Left ventricle myocardium inferior (tissue), 1 donor: Measurements from ENCODE around the gene KLHL35. TPM values are rescaled to one million over a fixed set of nuclear protein-coding genes. Genes with fewer than 3 reads are reported as not detected.

Experiments
- DNase-seq: peaks from one replicate; pipeline ENCODE4 v3.0.0-alpha.2; 2020
- H3K27ac ChIP-seq: fragments of 200-600 bp; replicated peaks from 2 replicates; pipeline ENCODE4 v1.8.0; 2021
- H3K27me3 ChIP-seq: fragments of 200-600 bp; 2 replicates; pipeline ENCODE4 v1.8.0; 2021; ENCODE audit warnings: low read depth
- H3K36me3 ChIP-seq: fragments of 200-600 bp; 2 replicates; pipeline ENCODE4 v1.8.0; 2021
- H3K4me1 ChIP-seq: fragments of 200-600 bp; 2 replicates; pipeline ENCODE4 v1.8.0; 2021
- H3K4me3 ChIP-seq: fragments of 200-600 bp; 2 replicates; pipeline ENCODE4 v1.8.0; 2021; ENCODE audit warnings: mild to moderate bottlenecking, moderate library complexity
- H3K9me3 ChIP-seq: fragments of 200-600 bp; replicated peaks from 2 replicates; pipeline ENCODE4 v1.8.0; 2021
- CTCF ChIP-seq: fragments of 200-600 bp; IDR thresholded peaks from 2 replicates; pipeline ENCODE4 v1.8.0; 2021; ENCODE audit warnings: antibody characterized with exemption, mild to moderate bottlenecking, borderline replicate concordance
- intact Hi-C: fragments of 100-400 bp; cut with micrococcal nuclease; formaldehyde crosslinking; loops from one replicate; pipeline ENCODE4 v1.11.0; 2022
- total RNA-seq: library from RNA; stranded (reverse); fragmentation: NEBNext Ultra II Directional; extraction: Animal tissue kit (Norgen Biotek cat#: 25700); gene quantifications from one replicate; pipeline ENCODE4 v1.2.1, GENCODE V29; 2021
- donor health status: DM: no; HTN: yes; CAD: no; lungs with severe emphysema.

The KLHL35 gene
- total RNA-seq, 1 donor from 2014 or later, result 0.74 TPM

GRCh38 chr11:75424396-75424795, 8.6 kb downstream of the KLHL35 start:
- peak overlapping the region; percentile 30 for H3K27ac ChIP-seq
- DNase-seq, result no peak
- H3K4me3 ChIP-seq, result no peak overlapping the region
- peaks cover 1% of the 10 kb centered on the region for H3K9me3 ChIP-seq
- H3K36me3 ChIP-seq, result peaks cover 18% of the 10 kb centered on the region
- TF ChIP-seq CTCF, result no peak
- peaks cover 32% of the 10 kb centered on the region for H3K4me1 ChIP-seq
- intact Hi-C loops, result no loop called here
- peaks cover 4% of the 10 kb centered on the region for H3K27me3 ChIP-seq

GRCh38 chr11:75423721-75424120, 9.3 kb downstream of the KLHL35 start:
- intact Hi-C loops, result no loop called here
- peak overlapping the region; percentile 30 for H3K27ac ChIP-seq
- H3K4me3 ChIP-seq, result no peak overlapping the region
- H3K27me3 ChIP-seq, result no peaks in the 10 kb centered on the region
- no peak for TF ChIP-seq CTCF
- H3K4me1 ChIP-seq, result peaks cover 34% of the 10 kb centered on the region
- DNase-seq, result no peak
- H3K9me3 ChIP-seq, result no peaks in the 10 kb centered on the region
- peaks cover 18% of the 10 kb centered on the region for H3K36me3 ChIP-seq

- H3K27me3 ChIP-seq, result no peaks in the 10 kb centered on the region
- peaks cover 18% of the 10 kb centered on the region for H3K36me3 ChIP-seq
- TF ChIP-seq CTCF, result no peak
- peaks cover 32% of the 10 kb centered on the region for H3K4me1 ChIP-seq
- intact Hi-C loops, result no loop called here
- no peak for DNase-seq
- no peaks in the 10 kb centered on the region for H3K9me3 ChIP-seq
- no peak overlapping the region for H3K4me3 ChIP-seq
- no peak overlapping the region for H3K27ac ChIP-seq
Observed at GRCh38 chr11:75422248-75423231, 10.5 kb downstream of the KLHL35 start.

GRCh38 chr11:75421902-75422247, 11.1 kb downstream of the KLHL35 start:
- Histone ChIP-seq H3K4me1 (peaks cover 26% of the 10 kb centered on the region), H3K36me3 (peaks cover 18% of the 10 kb centered on the region), H3K27ac (no peak overlapping the region), H3K27me3 (no peaks in the 10 kb centered on the region), H3K4me3 (no peak overlapping the region), H3K9me3 (no peaks in the 10 kb centered on the region)
- intact Hi-C loops, result no loop called here
- no peak for DNase-seq
- TF ChIP-seq CTCF, result no peak

GRCh38 chr11:75421035-75421602, 11.9 kb downstream of the KLHL35 start:
- no peak overlapping the region for H3K27ac ChIP-seq
- H3K4me1 ChIP-seq, result peaks cover 24% of the 10 kb centered on the region
- no peaks in the 10 kb centered on the region for H3K9me3 ChIP-seq
- no peak for DNase-seq
- H3K36me3 ChIP-seq, result peaks cover 18% of the 10 kb centered on the region
- no peak for TF ChIP-seq CTCF
- no peak overlapping the region for H3K4me3 ChIP-seq
- intact Hi-C loops, result no loop called here
- no peaks in the 10 kb centered on the region for H3K27me3 ChIP-seq
